ENCODE results near the gene SYP. TPM values are rescaled to one million over a fixed set of nuclear protein-coding genes. Genes with fewer than 3 reads are reported as not detected.

The SYP gene
- total and polyA plus RNA-seq, 9 of the 15 experiments (the other 6 are each of a cell fraction or from before 2014, with no cell fraction given), result 0.48 to 5.1 (median 2.6) TPM

GRCh38 chrX:49244207-49244606 is 44.2 kb upstream of the SYP start (continued):
- TF ChIP-seq, protein P1, sequence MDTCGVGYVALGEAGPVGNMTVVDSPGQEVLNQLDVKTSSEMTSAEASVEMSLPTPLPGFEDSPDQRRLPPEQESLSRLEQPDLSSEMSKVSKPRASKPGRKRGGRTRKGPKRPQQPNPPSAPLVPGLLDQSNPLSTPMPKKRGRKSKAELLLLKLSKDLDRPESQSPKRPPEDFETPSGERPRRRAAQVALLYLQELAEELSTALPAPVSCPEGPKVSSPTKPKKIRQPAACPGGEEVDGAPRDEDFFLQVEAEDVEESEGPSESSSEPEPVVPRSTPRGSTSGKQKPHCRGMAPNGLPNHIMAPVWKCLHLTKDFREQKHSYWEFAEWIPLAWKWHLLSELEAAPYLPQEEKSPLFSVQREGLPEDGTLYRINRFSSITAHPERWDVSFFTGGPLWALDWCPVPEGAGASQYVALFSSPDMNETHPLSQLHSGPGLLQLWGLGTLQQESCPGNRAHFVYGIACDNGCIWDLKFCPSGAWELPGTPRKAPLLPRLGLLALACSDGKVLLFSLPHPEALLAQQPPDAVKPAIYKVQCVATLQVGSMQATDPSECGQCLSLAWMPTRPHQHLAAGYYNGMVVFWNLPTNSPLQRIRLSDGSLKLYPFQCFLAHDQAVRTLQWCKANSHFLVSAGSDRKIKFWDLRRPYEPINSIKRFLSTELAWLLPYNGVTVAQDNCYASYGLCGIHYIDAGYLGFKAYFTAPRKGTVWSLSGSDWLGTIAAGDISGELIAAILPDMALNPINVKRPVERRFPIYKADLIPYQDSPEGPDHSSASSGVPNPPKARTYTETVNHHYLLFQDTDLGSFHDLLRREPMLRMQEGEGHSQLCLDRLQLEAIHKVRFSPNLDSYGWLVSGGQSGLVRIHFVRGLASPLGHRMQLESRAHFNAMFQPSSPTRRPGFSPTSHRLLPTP (IDR thresholded peaks at IDR 0.05; ENCODE audit: borderline replicate concordance, extremely low read depth, insufficient read length), result no peak
- TF ChIP-seq, protein P2, sequence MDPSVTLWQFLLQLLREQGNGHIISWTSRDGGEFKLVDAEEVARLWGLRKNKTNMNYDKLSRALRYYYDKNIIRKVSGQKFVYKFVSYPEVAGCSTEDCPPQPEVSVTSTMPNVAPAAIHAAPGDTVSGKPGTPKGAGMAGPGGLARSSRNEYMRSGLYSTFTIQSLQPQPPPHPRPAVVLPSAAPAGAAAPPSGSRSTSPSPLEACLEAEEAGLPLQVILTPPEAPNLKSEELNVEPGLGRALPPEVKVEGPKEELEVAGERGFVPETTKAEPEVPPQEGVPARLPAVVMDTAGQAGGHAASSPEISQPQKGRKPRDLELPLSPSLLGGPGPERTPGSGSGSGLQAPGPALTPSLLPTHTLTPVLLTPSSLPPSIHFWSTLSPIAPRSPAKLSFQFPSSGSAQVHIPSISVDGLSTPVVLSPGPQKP (CRISPR knock-in tag; IDR thresholded peaks at IDR 0.05), result no peak
- TF ChIP-seq HDAC3 (IDR thresholded peaks at IDR 0.05; ENCODE audit: borderline replicate concordance, partially characterized antibody) (peak; percentile 93), RBM14 (IDR thresholded peaks at IDR 0.05; ENCODE audit: borderline replicate concordance, insufficient read depth, low read depth, low read length) (no peak), ZNF445 (CRISPR knock-in tag; IDR thresholded peaks at IDR 0.05; ENCODE audit: low read depth) (no peak), HDAC2 (IDR thresholded peaks at IDR 0.05) (peak; percentile 90), MTA1 (IDR thresholded peaks at IDR 0.05; ENCODE audit: borderline replicate concordance) (peak; percentile 94), PHF8 (IDR thresholded peaks at IDR 0.05; ENCODE audit: borderline replicate concordance, low read length) (no peak), CBFA2T2 (conservative IDR thresholded peaks at IDR 0.05) (peak; percentile 99), EP300 (IDR thresholded peaks at IDR 0.05; ENCODE audit: low read length) (peak; percentile 89; the same call in 1 of the 2 replicates), WHSC1 (IDR thresholded peaks at IDR 0.05; ENCODE audit: low read length) (no peak), ZBTB7A (IDR thresholded peaks at IDR 0.05; ENCODE audit: borderline replicate concordance, control insufficient read depth, low read depth, low read length) (no peak), NKRF (IDR thresholded peaks at IDR 0.05; ENCODE audit: borderline replicate concordance) (peak; percentile 39; the same call in 1 of the 2 replicates), ASH1L (IDR thresholded peaks at IDR 0.05; ENCODE audit: borderline replicate concordance, low read depth, partially characterized antibody) (peak; percentile 50), GATAD2B (IDR thresholded peaks at IDR 0.05; ENCODE audit: borderline replicate concordance) (peak; percentile 88), CHD4 (IDR thresholded peaks at IDR 0.05; ENCODE audit: insufficient read depth, insufficient replicate concordance, low read depth, low read length, poor library complexity, severe bottlenecking) (no peak), HMG20B (CRISPR knock-in tag; IDR thresholded peaks at IDR 0.05) (no peak), POLR2AphosphoS5 (IDR thresholded peaks at IDR 0.05; ENCODE audit: control insufficient read depth, insufficient read depth, low read depth, low read length) (peak; percentile 44; the same call in 1 of the 2 replicates), ARID2 (IDR thresholded peaks at IDR 0.05) (peak; percentile 73; the same call in 1 of the 2 replicates), EHMT2 (IDR thresholded peaks at IDR 0.05) (0 out of 2 replicates have a peak, but pooled peaks have one; percentile 68), KAT2B (IDR thresholded peaks at IDR 0.05; ENCODE audit: low read depth, low read length) (no peak)
- TF ChIP-seq, protein P3, sequence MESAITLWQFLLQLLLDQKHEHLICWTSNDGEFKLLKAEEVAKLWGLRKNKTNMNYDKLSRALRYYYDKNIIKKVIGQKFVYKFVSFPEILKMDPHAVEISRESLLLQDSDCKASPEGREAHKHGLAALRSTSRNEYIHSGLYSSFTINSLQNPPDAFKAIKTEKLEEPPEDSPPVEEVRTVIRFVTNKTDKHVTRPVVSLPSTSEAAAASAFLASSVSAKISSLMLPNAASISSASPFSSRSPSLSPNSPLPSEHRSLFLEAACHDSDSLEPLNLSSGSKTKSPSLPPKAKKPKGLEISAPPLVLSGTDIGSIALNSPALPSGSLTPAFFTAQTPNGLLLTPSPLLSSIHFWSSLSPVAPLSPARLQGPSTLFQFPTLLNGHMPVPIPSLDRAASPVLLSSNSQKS (CRISPR knock-in tag; IDR thresholded peaks at IDR 0.05), result no peak
